A549 (cell line): ENCODE results near the gene FTCD.

ENCODE experiments used
- CBX2 ChIP-seq: fragments of 200-600 bp; sonication (generic); IDR thresholded peaks from 2 replicates; pipeline ENCODE4 v1.6.1; 2016; ENCODE audit warnings: low read depth, mild to moderate bottlenecking, borderline replicate concordance
- CEBPB ChIP-seq, 2 experiments: fragments of >200 bp in 1 of 2; sonication (Bioruptor Twin) in 1 of 2; formaldehyde crosslinking in 1 of 2; IDR thresholded peaks; 2 replicates each; pipeline ENCODE4 v1.6.1; 2012 to 2016
- CHD4 ChIP-seq: fragments of 200-600 bp; sonication (generic); IDR thresholded peaks from 2 replicates; pipeline ENCODE4 v1.6.1; 2016; ENCODE audit warnings: antibody characterized with exemption, mild to moderate bottlenecking, borderline replicate concordance
- ELK1 ChIP-seq: fragments of 150-350 bp; IDR thresholded peaks from 2 replicates; pipeline ENCODE4 v1.6.1; 2014; ENCODE audit warnings: low read depth, mild to moderate bottlenecking, low read length
- MAZ ChIP-seq: fragments of 150-350 bp; IDR thresholded peaks from 2 replicates; pipeline ENCODE4 v1.6.1; 2014; ENCODE audit warnings: antibody characterized with exemption, low read depth, low read length, borderline replicate concordance
- NFE2L2 ChIP-seq: fragments of 150-350 bp; conservative IDR thresholded peaks from 2 replicates; pipeline ENCODE4 v1.6.1; 2014; ENCODE audit warnings: low read length
- NR3C1 ChIP-seq: fragments of >200 bp; sonication (Bioruptor Twin); formaldehyde crosslinking; IDR thresholded peaks from 3 replicates; pipeline ENCODE4 v1.6.1; 2017
- POLR2A ChIP-seq: IDR thresholded peaks from 2 replicates; pipeline ENCODE4 v1.6.1; 2012; ENCODE audit warnings: mild to moderate bottlenecking, low read length
- RCOR1 ChIP-seq: fragments of 150-350 bp; IDR thresholded peaks from 2 replicates; pipeline ENCODE4 v1.6.1; 2014; ENCODE audit warnings: antibody characterized with exemption, low read length, low read depth
- SREBF2 ChIP-seq: fragments of 450-650 bp; IDR thresholded peaks from 2 replicates; pipeline ENCODE4 v1.6.1; 2014; ENCODE audit warnings: mild to moderate bottlenecking, moderate library complexity
- ZC3H11A ChIP-seq: fragments of 450-650 bp; IDR thresholded peaks from 2 replicates; pipeline ENCODE4 v1.6.1; 2014; ENCODE audit warnings: antibody characterized with exemption, mild to moderate bottlenecking
- ZFP36 ChIP-seq: fragments of 450-650 bp; IDR thresholded peaks from 2 replicates; pipeline ENCODE4 v1.6.1; 2014; ENCODE audit warnings: borderline replicate concordance; ENCODE audit not compliant: partially characterized antibody
- TF ChIP-seq, protein P1 (sequence below): fragments of 250-450 bp; sonication (Bioruptor Pico); IDR thresholded peaks from 2 replicates; pipeline ENCODE4 v1.5.0; 2021; ENCODE audit warnings: mild to moderate bottlenecking, moderate library complexity, borderline replicate concordance
- TF ChIP-seq, protein P2 (sequence below): fragments of >200 bp; sonication (Bioruptor Twin); formaldehyde crosslinking; IDR thresholded peaks from 3 replicates; pipeline ENCODE4 v1.5.1; 2016

DNA sequence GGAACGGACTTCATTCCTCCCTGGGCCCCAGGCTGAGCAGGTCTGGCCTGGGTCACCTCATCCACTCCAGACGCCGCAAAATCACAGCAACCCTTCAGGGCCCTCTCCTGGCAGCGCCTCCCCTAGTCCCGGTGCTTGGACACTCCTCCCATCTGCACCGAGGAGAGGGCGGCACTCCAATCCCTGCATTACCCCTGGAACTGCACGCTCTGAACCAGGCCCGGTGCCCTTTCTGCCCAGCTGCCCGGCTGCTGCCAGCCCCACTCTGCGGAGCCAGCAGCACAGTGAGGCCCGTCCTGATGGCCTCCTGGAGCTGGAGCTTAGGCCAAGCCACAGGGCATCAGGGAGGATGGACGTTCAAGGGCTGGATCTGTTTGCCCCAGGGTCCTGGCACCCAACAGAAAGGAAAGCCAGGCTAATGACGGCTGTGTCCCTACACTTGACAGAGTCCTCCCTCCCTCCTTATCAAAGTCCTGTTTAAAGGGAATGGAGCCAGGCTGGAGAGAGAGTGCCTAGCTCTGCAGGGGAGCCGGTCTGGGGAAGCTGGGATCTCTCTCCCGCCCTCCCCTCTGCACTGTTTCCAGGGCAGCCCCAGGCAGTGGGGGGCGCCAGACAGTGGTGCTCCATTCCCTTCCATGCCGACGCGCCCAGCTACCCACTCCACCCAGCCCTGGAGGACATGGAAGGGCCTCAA lies 44.7 kb downstream of the FTCD start:
- TF ChIP-seq, protein P1, sequence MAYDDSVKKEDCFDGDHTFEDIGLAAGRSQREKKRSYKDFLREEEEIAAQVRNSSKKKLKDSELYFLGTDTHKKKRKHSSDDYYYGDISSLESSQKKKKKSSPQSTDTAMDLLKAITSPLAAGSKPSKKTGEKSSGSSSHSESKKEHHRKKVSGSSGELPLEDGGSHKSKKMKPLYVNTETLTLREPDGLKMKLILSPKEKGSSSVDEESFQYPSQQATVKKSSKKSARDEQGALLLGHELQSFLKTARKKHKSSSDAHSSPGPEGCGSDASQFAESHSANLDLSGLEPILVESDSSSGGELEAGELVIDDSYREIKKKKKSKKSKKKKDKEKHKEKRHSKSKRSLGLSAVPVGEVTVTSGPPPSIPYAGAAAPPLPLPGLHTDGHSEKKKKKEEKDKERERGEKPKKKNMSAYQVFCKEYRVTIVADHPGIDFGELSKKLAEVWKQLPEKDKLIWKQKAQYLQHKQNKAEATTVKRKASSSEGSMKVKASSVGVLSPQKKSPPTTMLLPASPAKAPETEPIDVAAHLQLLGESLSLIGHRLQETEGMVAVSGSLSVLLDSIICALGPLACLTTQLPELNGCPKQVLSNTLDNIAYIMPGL (CRISPR knock-in tag) = no peak
- TF ChIP-seq CBX2 (no peak), ZFP36 (no peak), MAZ (no peak), SREBF2 (no peak), RCOR1 (no peak), ZC3H11A (no peak), POLR2A (no peak), NR3C1 (no peak), ELK1 (no peak), CHD4 (no peak), NFE2L2 (no peak), CEBPB (IDR thresholded peaks at IDR 0.05) (no peak)
- TF ChIP-seq, protein P2, sequence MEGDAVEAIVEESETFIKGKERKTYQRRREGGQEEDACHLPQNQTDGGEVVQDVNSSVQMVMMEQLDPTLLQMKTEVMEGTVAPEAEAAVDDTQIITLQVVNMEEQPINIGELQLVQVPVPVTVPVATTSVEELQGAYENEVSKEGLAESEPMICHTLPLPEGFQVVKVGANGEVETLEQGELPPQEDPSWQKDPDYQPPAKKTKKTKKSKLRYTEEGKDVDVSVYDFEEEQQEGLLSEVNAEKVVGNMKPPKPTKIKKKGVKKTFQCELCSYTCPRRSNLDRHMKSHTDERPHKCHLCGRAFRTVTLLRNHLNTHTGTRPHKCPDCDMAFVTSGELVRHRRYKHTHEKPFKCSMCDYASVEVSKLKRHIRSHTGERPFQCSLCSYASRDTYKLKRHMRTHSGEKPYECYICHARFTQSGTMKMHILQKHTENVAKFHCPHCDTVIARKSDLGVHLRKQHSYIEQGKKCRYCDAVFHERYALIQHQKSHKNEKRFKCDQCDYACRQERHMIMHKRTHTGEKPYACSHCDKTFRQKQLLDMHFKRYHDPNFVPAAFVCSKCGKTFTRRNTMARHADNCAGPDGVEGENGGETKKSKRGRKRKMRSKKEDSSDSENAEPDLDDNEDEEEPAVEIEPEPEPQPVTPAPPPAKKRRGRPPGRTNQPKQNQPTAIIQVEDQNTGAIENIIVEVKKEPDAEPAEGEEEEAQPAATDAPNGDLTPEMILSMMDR = no peak
